Thyroid gland (tissue), 4 donors: ENCODE measurements around the gene THSD7A. TPM values are rescaled to one million over a fixed set of nuclear protein-coding genes. Genes with fewer than 3 reads are reported as not detected.

Source experiments
- DNase-seq, 2 donors: peaks; one replicate each; pipeline ENCODE4 v3.0.0-alpha.2; 2019
- H3K27ac ChIP-seq, 3 donors: fragments of 200-600 bp; sonication (generic); 1 replicate in 2 of 3; 2 replicates in 1 of 3; pipeline ENCODE4 v1.5.1; 2016 to 2019; ENCODE audit warnings: mild to moderate bottlenecking in 1 of 3, moderate library complexity in 1 of 3
- H3K27me3 ChIP-seq: fragments of 200-600 bp; sonication (generic); one replicate; pipeline ENCODE4 v1.5.1; 2019
- H3K36me3 ChIP-seq, 2 donors: fragments of 200-600 bp; sonication (generic); one replicate each; pipeline ENCODE4 v1.5.1; 2016 to 2019
- H3K4me1 ChIP-seq, 2 donors: fragments of 200-600 bp; sonication (generic); one replicate each; pipeline ENCODE4 v1.5.1; 2017 to 2019
- H3K4me3 ChIP-seq, 3 donors: fragments of 200-600 bp; sonication (generic); replicated peaks in 1 of 3; 1 replicate in 2 of 3; 2 replicates in 1 of 3; pipeline ENCODE4 v1.5.1; 2016; ENCODE audit warnings: mild to moderate bottlenecking in 1 of 3
- H3K9me3 ChIP-seq: fragments of 200-600 bp; sonication (generic); one replicate; pipeline ENCODE4 v1.5.1; 2017
- CTCF ChIP-seq, 6 experiments: fragments of 200-600 bp in 3 of 6; fragments of 450-650 bp in 3 of 6; sonication (generic) in 3 of 6; IDR thresholded peaks; one replicate each; pipeline ENCODE4 v1.5.1; 2016 to 2019; ENCODE audit warnings: antibody characterized with exemption in 6 of 6, mild to moderate bottlenecking in 2 of 6, inconsistent platforms in 1 of 6, moderate library complexity in 1 of 6
- POLR2A ChIP-seq, 2 donors: fragments of 450-650 bp; IDR thresholded peaks; one replicate each; pipeline ENCODE4 v1.6.1; 2017; ENCODE audit warnings: antibody characterized with exemption in 2 of 2, mild to moderate bottlenecking in 2 of 2, moderate library complexity in 1 of 2
- whole genome bisulfite sequencing, 2 donors: methylation state at CpG; one replicate each; pipeline ENCODE4 v1.1.5; 2017; 5-methylcytosine and 5-hydroxymethylcytosine counted together
- intact Hi-C: fragments of 100-400 bp; cut with DNase I; formaldehyde crosslinking; loops from one replicate; pipeline ENCODE4 v1.15.1; 2023
- total RNA-seq, 4 donors: library from RNA; depleted of rRNA; stranded (reverse); fragments of >200 nt; gene quantifications; one replicate each; pipeline ENCODE4 v1.2.3, GENCODE V29; 2016

Gene THSD7A
- total RNA-seq, 4 donors from 2014 or later = 4.2 to 6.1 (median 5.8) TPM

GRCh38 chr7:11650500-11650899 is 181.5 kb downstream of the THSD7A start:
- Histone ChIP-seq H3K4me3 (no peak overlapping the region), H3K9me3 (no peaks in the 10 kb centered on the region), H3K27me3 (no peaks in the 10 kb centered on the region), H3K27ac (no peak overlapping the region), H3K36me3 (no peaks in the 10 kb centered on the region), H3K4me1 (no peaks in the 10 kb centered on the region)
- intact Hi-C loops = no loop called here
- no peak for DNase-seq
- WGBS, 2 donors = 90 to 93% methylated on average over 3 of the region's 3 CpGs
- TF ChIP-seq POLR2A (IDR thresholded peaks at IDR 0.05) = no peak

- WGBS, 2 donors = 84 to 93% methylated on average over 2 of the region's 2 CpGs
- no peak for TF ChIP-seq POLR2A (IDR thresholded peaks at IDR 0.05)
- no peak for TF ChIP-seq CTCF (IDR thresholded peaks at IDR 0.05)
- Histone ChIP-seq H3K9me3 (no peaks in the 10 kb centered on the region), H3K4me3 (no peak overlapping the region), H3K27me3 (no peaks in the 10 kb centered on the region), H3K27ac (no peak overlapping the region), H3K4me1 (no peaks in the 10 kb centered on the region), H3K36me3 (no peaks in the 10 kb centered on the region)
- DNase-seq = no peak
- intact Hi-C loops = no loop called here
These were observed 182.0 kb downstream of the THSD7A start for GRCh38 chr7:11650030-11650429.

- H3K9me3 ChIP-seq = no peaks in the 10 kb centered on the region
- H3K4me3 ChIP-seq = no peak overlapping the region
- no peak overlapping the region for H3K27ac ChIP-seq
- TF ChIP-seq CTCF (IDR thresholded peaks at IDR 0.05) (no peak), POLR2A (IDR thresholded peaks at IDR 0.05) (no peak)
- intact Hi-C loops = no loop called here
- H3K27me3 ChIP-seq = no peaks in the 10 kb centered on the region
- H3K36me3 ChIP-seq = no peaks in the 10 kb centered on the region
- no peaks in the 10 kb centered on the region for H3K4me1 ChIP-seq
- DNase-seq = no peak
These were observed 183.0 kb downstream of the THSD7A start for GRCh38 chr7:11648980-11649379.

- intact Hi-C loops = no loop called here
- H3K9me3 ChIP-seq = no peaks in the 10 kb centered on the region
These were observed 183.9 kb downstream of the THSD7A start for GRCh38 chr7:11648101-11648500.

GRCh38 chr7:11642841-11643240 is 189.2 kb downstream of the THSD7A start:
- Histone ChIP-seq H3K4me1 (no peaks in the 10 kb centered on the region), H3K9me3 (no peaks in the 10 kb centered on the region), H3K27me3 (no peaks in the 10 kb centered on the region), H3K36me3 (no peaks in the 10 kb centered on the region), H3K4me3 (no peak overlapping the region), H3K27ac (no peak overlapping the region)
- 89 to 91% methylated on average over 2 of the region's 2 CpGs for WGBS, 2 donors
- DNase-seq = no peak
- TF ChIP-seq CTCF (IDR thresholded peaks at IDR 0.05) (no peak), POLR2A (IDR thresholded peaks at IDR 0.05) (no peak)
- intact Hi-C loops = no loop called here

More at GRCh38 chr7:11648101-11648500, 183.9 kb downstream of the THSD7A start:
- Histone ChIP-seq H3K27me3 (no peaks in the 10 kb centered on the region), H3K4me1 (no peaks in the 10 kb centered on the region), H3K36me3 (no peaks in the 10 kb centered on the region), H3K27ac (no peak overlapping the region), H3K4me3 (no peak overlapping the region)
- no peak for DNase-seq
- no peak for TF ChIP-seq CTCF (IDR thresholded peaks at IDR 0.05)
- TF ChIP-seq POLR2A (IDR thresholded peaks at IDR 0.05) = no peak
- WGBS, 2 donors = 89 to 93% methylated on average over 3 of the region's 3 CpGs

- Histone ChIP-seq H3K9me3 (no peaks in the 10 kb centered on the region), H3K4me1 (no peaks in the 10 kb centered on the region), H3K36me3 (no peaks in the 10 kb centered on the region), H3K27ac (no peak overlapping the region), H3K4me3 (no peak overlapping the region), H3K27me3 (no peaks in the 10 kb centered on the region)
- TF ChIP-seq CTCF (IDR thresholded peaks at IDR 0.05) (no peak), POLR2A (IDR thresholded peaks at IDR 0.05) (no peak)
- intact Hi-C loops = no loop called here
- no peak for DNase-seq
These were observed 189.7 kb downstream of the THSD7A start for GRCh38 chr7:11642276-11642675.
